Measurements from ENCODE around the gene MARCKS. TPM values are rescaled to one million over a fixed set of nuclear protein-coding genes. Genes with fewer than 3 reads are reported as not detected.
A peak's percentile ranks its signal among the peaks of the same experiment; 100 is the strongest.

MARCKS gene, protein sequence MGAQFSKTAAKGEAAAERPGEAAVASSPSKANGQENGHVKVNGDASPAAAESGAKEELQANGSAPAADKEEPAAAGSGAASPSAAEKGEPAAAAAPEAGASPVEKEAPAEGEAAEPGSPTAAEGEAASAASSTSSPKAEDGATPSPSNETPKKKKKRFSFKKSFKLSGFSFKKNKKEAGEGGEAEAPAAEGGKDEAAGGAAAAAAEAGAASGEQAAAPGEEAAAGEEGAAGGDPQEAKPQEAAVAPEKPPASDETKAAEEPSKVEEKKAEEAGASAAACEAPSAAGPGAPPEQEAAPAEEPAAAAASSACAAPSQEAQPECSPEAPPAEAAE
- 100 to 1,000 TPM; 189 to 339 (median 232) TPM for polyA plus RNA-seq (ENCODE audit: insufficient read length in 10 of 10)
- long read RNA-seq, donor 1, full-length matches to known transcripts = 166 of 197 reads
- long read RNA-seq, donor 1, partial matches to known transcripts = 26 of 197 reads
- long read RNA-seq, donor 1, other reads (novel, unspliced or antisense) = 5 of 197 reads
- long read RNA-seq, donor 2, full-length matches to known transcripts = 86 of 343 reads
- long read RNA-seq, donor 2, partial matches to known transcripts = 257 of 343 reads
- long read RNA-seq, donor 2, other reads (novel, unspliced or antisense) = 0 of 343 reads
- long read RNA-seq, donor 3 = 0 reads
- long read RNA-seq, donor 4, full-length matches to known transcripts = 104 of 133 reads
- long read RNA-seq, donor 4, partial matches to known transcripts = 29 of 133 reads
- long read RNA-seq, donor 4, other reads (novel, unspliced or antisense) = 0 of 133 reads
- long read RNA-seq, donor 5, full-length matches to known transcripts = 150 of 150 reads
- long read RNA-seq, donor 5, partial matches to known transcripts = 0 of 150 reads
- long read RNA-seq, donor 5, other reads (novel, unspliced or antisense) = 0 of 150 reads
- long read RNA-seq, donor 6, full-length matches to known transcripts = 161 of 171 reads
- long read RNA-seq, donor 6, partial matches to known transcripts = 10 of 171 reads
- long read RNA-seq, donor 6, other reads (novel, unspliced or antisense) = 0 of 171 reads
- long read RNA-seq, donor 7, full-length matches to known transcripts = 116 of 116 reads
- long read RNA-seq, donor 7, partial matches to known transcripts = 0 of 116 reads
- long read RNA-seq, donor 7, other reads (novel, unspliced or antisense) = 0 of 116 reads
- long read RNA-seq, donor 8, full-length matches to known transcripts = 158 of 215 reads
- long read RNA-seq, donor 8, partial matches to known transcripts = 50 of 215 reads
- long read RNA-seq, donor 8, other reads (novel, unspliced or antisense) = 7 of 215 reads
- long read RNA-seq, donor 9, full-length matches to known transcripts = 28 of 28 reads
- long read RNA-seq, donor 9, partial matches to known transcripts = 0 of 28 reads
- long read RNA-seq, donor 9, other reads (novel, unspliced or antisense) = 0 of 28 reads

DNA sequence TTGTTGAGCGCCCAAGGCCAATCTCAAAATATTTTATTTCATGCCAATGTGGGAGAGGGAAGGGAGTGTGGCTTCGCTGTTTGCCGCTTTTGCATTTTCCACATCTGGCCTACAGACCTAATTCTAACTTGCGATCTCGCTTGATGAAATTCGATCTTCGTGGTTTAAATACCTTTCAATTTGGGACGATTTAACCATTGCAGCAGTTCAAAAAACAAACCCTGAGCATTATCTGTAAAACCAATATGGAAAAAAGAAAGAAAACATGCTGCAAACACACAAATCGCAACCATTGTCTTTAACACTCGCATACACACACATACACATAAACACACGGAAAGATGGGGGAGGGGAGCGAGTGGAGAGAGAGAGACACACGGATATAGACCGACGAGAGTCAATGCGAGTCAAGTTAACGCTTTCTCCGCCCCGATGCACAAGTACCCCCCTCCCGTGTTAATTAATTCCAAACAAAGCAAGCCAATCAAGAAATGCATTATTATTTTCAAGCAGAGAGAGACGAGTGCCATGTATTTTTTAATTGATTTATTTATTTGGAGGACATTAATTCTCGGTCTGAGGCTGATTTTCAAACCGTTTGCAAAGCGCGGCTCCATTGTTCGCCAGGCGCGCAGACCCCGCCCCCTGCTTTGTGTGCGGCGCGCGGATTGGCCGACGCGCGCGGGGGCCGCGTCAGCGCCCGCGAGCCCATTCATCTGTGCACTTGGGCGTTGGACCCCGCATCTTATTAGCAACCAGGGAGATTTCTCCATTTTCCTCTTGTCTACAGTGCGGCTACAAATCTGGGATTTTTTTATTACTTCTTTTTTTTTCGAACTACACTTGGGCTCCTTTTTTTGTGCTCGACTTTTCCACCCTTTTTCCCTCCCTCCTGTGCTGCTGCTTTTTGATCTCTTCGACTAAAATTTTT is at the start of gene MARCKS:
Gene MARCKS, plus strand, starts transcription at position 721 of the 931 bp plus-strand sequence. CDS start 401 bp downstream, outside the sequence.
- DNase-seq = peak; percentile 95 to 98 (median 96)

DNA sequence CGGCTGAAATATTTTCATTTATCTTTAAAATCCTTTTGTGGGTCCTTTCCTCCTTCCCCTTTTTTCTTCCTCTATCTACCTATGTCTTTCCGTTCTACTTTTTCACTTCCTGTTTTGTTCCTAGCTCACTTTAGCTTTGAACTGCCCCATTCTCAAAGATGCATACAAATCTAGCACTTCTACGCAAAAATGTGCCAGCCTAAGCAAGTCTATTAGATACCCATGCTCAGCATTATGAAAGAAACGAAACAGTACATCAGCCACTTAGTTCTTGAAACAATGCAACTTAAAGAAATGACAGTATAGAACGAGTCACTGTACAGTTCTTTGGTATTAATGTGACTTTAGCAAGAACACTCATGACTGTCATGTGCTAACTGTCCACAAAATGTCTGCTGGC is 47.3 kb upstream of the MARCKS start:
- no peak for DNase-seq

DNA sequence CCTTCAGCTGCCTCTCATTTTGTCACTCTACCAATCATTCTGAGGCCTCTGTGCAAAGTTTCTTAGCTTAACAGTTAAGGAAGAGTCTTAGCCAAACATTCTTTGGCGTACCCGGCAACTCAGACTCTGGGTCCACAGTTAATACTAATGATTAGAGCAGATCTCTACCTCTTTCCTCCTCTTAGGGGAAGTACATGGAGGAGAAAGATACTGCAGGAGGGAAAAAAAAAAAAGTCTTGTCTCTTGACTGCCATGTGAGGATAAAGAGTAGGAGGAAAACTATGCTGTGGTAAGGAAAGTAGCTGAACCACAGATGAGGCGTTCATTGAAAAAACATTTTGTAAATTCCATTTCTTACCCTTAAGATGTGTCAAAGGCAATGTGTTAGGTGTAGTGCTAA is 44.0 kb upstream of the MARCKS start:
- DNase-seq = peak in 2 of 3 donors; percentile 45 to 77

DNA sequence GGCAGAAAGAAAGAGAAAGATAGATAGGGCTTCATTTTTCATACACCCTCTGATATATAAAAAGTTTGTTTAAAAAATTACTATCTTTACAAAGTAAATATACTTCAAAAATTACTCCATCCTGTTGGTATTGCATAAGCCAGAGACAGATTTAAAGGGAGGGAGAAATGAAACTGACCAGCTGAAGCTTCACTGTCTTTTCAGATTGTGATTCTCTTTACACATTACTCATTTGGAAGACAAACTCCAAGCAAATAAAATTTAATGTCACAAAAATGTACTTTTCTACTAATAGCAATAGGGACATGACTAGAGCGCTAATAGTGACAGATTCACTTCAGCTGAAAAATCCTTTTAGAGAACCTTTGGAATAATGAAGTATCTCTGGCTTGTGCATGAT is 38.6 kb upstream of the MARCKS start:
- no peak for DNase-seq

DNA sequence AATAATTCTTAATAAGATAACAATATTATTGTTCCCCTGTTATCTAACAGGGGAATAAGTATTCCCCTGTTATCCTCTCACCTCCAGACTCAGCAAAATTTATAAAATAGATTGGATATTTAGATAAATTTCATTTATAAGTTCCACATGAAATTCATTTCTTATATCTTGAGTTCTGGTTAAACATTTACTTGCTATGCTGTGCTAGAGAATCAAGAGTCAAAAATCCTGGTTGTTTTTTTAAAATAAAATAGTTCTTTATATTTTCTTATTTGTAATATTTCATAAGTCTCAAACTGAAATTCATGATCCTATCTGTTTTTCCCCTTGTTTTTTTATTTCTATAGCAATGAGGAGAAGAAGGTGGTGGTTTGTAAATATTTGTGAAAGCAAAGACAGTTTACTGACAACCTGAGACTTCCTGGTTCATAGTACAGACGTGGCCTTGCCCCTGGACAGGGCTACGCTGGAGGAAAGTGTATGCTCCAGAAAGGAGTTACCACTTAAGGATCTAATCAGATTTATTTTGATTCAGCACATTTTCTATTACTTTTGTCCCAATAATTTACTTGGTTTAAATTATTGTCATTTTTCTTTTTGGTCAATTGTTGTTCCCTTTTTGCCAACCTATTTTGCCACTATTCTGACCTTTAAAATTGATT is 37.8 kb upstream of the MARCKS start:
- DNase-seq = no peak

DNA sequence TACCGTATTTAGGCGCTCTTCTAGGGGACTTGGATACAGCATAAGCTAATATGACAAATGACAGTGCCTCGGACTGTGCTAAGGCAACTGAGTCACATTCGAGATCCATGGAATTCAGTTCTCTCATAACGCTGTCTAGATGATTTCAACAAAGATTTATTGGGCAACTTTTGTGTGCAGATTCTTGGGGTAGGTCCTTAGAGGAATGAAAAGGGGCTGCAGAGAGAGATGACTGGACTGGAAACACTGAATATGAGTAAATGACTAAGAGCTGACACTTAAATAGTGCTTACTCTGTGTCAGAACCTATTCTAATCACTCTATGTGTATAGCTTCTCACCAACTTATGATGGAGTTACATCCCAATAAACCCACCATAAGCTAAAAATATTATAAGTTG is 36.4 kb upstream of the MARCKS start:
- DNase-seq = no peak

DNA sequence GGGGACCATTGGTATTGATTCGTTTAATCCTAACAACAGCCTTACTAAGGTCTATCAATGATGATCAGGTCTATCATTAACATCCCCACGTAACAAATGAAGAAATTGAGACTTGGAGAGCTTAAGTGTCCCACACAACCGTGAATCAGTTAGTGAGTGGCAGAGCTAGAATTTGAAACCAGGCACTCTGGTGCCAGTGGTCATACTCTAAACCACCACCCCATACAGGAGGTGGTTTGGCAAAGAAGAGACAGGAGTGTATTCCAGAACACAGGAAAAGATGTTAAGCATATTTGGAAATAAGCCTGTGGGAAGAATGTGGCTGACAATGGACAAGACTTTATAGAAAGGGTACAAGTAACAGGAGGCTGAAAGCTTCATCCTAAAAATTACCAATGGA is 35.7 kb upstream of the MARCKS start:
- DNase-seq = no peak

DNA sequence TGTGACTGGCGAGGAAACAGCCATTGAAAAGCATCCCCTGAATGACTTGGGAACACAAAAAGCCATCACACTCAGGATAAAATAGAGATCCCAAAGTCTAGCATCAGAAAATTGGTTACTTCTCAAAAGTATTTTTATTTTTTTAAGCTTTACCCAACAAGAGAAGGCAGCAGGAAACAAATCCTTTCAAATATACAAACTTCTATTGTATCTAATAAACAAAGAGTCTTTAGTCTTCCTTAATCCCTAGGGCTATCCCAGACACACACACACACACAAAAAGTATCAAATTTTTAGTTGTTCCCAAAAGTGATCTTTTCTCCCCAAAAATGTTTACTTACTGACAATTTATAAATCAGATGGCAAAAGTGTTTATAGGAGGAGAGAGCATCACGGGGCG is 33.2 kb upstream of the MARCKS start:
- peak in 1 of 3 donors; percentile 46 for DNase-seq

DNA sequence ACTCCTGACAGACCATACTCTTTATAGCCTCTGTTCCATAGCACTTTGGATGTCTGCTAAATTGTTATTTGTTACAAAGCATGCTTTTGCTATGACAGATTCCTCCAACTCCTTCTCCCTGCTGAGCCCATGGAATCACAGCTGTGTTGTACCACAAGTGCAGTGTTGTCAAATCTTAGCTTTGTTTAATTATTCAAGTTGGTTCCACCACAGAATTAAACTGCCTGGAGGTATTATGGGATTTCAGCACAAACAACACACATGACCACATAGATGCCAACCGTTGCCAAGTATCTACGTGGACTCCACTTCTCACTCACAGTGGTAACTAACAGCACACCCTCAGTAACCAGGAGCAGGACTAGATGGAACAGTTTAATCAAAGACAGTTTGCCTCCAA is 32.7 kb upstream of the MARCKS start:
- peak in 2 of 3 donors; percentile 23 to 69 for DNase-seq

DNA sequence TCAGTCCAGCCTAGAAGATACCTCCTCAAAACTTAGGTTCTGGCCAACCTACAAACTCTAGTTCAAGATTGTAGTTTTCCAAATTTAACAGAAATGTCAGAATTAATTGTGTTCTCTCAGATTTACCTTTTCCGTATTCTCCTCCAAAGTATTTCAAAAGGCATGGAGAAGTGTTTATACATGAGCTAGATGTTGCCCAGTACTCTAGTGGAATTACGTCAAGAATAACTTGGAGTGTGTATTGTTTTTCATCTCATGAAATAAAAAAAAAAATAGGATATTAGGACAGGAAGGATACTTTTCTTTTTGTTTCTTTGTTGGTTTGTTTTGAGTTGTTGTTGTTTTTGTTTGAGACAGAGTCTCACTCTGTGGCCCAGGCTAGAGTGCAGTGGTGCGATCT is 32.3 kb upstream of the MARCKS start:
- DNase-seq = peak in 1 of 3 donors; percentile 48

DNA sequence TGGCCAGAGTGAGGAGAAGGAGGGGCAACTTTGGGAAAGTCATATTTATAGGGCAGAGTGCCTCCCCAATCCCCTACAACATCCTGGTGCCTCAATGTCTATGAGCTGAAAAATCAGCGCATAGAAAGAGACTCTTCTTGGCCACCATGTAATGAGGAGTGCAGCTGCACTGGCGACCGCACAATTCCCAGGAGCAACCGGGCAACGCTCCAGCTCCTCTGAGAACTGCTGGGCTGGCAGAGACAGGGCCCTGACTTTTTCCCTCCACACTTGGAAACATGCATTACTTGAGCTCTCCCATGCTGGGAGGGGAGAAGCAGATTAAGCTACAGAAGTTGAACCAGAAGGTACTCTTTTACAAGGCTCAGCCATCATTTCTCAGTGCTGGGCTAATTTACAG is 31.4 kb upstream of the MARCKS start:
- DNase-seq = peak; percentile 85 to 92 (median 86)

DNA sequence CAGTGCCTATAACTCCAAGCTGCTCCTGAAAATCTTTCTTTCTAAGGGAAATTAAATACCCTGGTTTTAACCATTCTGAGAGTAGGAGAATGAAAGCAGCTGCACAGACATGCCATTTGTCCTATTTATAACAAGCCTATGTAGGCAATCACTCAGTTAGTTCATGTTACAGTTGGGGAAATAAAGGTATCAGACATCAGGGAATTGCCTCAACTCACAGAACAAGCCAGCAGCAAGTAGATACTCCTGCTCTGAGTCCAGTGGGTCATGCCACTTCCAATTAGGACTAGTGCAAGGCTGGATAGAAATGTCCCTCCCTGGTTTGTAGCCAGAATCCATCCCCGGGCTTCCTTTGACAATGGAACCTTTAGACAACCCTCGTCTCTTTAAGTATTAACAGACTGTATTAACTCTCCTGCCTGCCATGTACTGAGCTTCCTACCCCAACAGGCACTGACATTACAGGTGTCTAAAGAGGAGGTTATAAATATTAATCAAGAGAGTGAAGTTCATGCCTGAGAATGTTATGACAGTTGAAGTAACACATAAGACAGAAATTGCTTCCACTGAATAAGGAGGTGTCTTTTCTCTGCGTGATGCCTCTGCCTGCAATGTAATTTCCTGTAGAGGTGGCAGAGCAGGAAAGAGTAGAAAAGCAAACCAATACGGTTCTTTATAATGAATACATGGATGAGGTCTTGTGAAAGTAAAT is 28.0 kb upstream of the MARCKS start:
- DNase-seq = no peak

DNA sequence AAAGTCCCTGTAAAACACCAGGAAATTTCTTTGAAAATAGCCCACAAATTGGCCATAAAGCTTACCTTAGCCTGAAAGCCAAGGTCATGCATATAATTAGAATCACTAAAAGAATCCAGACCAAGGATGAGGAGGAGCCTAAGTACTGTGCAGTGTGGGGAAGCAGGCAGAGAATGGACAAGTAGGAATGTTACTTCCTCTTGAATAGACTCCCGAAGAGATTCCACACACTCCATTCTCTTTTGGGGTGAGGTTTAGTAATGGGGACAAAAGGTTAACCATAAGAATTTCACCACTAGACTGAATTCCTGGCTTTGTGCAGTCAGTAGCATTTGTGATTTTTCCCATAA is 27.5 kb upstream of the MARCKS start:
- no peak for DNase-seq

DNA sequence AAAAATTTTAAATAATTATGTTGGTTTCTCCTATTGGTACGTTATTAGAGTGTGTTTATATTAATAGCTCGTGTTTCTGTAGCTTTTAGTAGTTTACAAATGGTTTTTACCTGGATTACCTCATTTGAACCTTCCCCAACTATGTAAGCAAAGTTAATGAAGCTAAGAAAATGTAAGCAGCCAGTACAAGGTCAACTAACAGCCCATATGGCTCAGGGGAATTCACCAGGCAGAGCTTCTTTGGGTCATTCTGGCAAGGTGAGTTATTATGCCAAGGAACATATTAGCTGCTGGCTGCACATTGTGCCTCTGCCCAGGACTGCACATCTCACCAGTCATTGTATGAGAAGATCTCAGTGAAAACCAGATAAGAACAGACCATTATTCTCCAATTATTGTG is 27.0 kb upstream of the MARCKS start:
- DNase-seq = no peak

DNA sequence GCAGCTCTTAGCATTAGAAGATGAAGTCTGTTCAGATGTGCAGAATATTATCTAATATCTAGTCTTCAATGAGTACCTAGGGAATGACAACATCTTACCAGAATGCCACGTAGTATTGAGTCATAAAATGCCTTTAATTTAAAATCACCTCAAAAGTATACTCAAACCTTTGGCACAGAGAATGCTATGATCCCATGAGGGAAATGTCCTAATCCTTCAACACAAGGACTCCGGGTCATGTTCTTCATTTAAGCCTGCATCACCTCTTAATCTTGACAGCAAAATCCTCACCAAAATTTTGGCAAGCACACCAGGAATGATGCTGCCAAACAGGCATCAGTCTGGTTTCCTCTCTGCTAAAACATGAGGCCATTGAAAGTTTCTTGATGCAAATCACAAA is 23.6 kb upstream of the MARCKS start:
- DNase-seq = peak in 2 of 3 donors; percentile 41 to 77

DNA sequence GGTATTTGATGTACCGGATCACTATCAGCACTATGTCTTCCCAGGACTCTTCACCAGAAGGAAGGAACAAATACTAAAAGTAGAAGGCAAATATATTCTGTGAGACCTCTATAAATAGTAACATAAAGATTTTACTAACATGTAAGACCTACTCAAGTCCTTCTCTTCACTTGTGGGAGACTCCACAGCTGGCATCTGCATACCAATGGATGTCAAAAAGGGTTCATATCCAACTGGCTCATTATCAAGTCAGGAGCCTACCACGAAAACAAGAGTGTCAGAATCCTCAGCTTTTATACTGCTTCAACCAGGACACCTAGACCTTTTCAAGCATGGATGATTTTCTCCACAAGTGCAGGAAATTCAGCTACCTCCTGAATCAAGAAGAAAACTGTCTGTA is 20.0 kb upstream of the MARCKS start:
- DNase-seq = no peak

DNA sequence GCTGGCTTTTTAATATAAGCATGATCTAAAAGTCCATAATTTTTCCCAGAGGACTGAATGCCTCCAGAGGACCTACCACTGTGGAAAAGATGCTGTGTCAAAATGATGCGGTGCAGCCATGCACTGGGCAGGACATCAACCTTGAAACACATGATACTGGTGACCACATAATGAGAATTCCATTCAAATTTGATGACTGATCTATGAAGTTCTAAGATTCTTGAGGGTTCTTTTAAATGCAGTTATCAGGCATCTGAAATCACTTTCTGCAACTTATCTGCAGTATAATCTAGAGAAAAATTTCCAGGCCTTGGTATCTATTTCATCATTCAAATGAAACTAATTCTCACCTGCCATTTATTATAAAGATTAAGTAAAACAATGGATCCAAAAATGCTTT is 15.0 kb upstream of the MARCKS start:
- DNase-seq = peak in 1 of 3 donors; percentile 77

DNA sequence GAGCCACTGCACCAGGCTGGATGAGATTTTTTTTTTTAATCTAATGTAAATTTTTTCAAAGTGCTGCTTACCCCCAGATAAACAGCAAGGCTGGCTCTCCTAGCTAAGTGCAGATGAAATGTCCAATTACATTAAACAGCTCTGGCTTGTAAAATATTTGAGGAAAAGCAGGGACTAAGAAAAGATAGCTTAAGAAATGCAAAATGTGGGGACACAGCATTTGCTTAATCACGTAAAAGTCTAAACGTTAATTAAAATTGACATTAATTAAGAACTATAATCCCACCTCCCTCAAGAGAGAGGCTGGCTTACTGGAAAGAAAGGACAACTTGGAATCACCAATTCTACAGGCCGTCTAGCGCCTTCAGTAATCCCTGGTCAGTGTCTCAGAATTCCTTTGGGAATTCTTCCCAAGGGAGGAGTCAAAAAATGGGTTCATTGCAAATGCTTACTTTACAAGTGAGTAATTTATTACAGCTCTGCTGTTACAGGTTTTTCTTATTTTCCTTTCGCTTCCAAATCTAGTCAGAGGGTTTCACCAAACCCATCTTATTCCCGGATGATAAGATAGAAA is 13.6 kb upstream of the MARCKS start:
- no peak for DNase-seq

DNA sequence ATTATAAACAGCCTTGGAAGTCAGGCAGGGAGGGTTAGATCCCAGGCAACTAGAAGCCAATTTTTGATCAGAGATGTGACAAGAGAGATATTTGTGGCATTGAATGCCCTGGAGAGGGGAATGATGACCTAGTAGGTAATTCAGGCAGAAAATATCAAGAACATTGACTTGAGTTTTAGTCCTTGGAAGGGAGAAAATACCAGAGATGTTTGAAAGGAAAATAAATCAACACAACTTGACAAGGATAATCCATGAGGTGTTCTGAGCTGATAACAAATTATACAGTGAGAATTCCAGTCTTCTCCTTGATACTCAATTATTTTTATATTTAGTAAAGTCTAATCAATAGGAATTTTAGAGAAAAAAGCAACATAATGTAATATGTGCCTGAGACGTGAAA is 10.6 kb upstream of the MARCKS start:
- DNase-seq = no peak
